Stimulated activated CD8-positive, alpha-beta memory T cell treated with anti-CD3 and anti-CD28 coated beads, Interleukin-4, amount 100 ng/mL, for 1 hour (primary cell): ENCODE results near the gene TFIP11.
A peak's percentile ranks its signal among the peaks of the same experiment; 100 is the strongest.

Experiments used
- DNase-seq, 2 donors: peaks; one replicate each; pipeline ENCODE4 v3.0.0-alpha.2; 2020; ENCODE audit warnings: low read depth in 2 of 2, low spot score in 1 of 2

Gene TFIP11

DNA sequence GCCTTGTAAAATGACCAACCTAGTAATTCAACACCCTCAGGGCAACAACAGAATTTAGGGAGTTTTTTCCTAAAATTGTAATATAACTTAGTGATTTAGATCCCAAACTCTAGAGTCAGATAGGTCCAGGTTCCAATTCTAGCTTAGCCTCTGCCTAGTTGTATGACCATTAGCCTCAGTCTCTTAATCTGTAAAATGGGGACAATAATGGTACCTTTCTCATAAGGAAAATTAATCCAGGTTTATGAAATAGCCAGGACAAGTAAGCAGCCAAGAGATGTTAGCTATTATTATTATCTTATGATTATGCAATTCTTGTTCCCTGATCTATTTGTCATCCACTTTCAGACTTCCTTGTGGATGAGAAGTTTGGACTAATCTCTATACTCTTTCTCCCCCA, 4.1 kb downstream of the TFIP11 start:
- DNase-seq = no peak

DNA sequence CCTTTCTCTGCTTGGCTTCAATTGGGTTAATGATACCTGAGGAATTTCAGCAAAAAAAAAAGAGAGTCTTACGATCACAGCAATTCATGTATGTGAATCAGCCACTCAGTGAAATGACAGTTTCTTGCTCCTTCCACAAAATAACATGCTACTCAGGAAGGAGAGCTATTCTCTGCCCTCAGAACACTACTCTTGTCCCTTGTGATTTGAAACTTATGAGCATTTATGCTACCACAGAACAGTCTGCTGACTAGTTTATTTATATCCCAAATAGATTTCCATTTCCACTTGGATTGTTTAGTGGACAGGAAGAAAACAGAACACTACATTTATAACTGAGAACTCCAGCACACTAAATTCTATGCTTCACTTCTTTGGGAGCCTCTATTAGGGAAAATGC, 8.5 kb downstream of the TFIP11 start:
- DNase-seq = no peak

DNA sequence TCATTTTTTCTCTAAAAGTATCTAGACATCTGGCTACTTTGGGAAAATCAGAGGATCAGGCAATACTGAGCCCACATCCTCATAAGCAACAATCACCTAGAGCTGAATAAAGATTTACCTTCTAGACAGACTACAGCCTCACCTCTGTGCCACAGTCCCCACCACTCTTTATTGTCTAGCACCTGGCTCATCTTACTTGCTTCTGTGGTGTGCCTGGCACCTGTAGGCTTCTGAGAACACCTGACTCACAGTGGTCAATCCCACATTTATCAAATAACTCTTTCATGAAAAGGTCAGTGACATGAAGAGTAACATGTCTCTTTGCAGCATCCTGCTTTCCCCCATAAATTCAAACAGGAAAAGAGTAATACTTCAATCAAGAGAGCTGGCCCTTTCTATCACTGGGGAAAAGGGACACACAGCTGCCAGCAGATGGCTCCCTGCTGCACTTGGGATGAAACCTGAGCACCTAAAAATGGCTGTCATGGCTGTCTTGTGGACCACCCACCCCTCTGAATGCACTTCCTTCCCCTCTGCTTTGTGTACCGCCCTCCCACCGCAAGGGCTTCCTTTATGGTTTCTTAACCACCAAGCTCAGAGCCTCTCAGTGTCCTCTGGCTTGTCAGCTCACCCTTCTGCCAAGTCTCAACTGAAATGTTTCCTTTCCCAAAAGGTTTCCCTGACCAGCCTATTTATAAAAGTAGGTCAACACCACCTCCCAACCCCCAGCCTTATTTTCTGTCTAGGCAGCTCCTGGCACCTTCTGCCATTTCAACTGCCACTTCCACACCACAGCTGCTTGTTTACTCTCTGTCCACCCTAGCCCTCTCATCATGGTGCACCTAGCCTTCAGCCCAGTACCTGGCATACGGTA, 9.3 kb downstream of the TFIP11 start:
- peak; percentile 33 to 34 for DNase-seq

DNA sequence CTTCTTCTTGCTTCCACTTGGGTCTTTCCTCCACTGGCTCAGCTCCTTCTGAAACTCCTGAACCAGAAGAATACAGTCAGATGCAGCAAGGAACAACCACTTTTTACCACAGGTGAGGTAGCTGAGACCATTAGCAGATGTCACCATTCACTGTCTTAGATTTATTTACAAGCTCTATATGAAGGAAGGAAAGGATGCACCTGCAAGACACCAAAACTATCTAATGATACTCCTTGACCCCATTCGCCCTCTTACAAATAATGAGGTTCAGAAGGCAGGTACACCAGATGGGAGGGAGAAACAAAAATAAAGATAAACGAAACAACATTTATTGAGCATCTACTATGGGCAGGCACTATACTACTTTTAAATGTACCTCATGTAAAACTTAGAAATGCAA, 10.3 kb downstream of the TFIP11 start:
- DNase-seq = no peak

DNA sequence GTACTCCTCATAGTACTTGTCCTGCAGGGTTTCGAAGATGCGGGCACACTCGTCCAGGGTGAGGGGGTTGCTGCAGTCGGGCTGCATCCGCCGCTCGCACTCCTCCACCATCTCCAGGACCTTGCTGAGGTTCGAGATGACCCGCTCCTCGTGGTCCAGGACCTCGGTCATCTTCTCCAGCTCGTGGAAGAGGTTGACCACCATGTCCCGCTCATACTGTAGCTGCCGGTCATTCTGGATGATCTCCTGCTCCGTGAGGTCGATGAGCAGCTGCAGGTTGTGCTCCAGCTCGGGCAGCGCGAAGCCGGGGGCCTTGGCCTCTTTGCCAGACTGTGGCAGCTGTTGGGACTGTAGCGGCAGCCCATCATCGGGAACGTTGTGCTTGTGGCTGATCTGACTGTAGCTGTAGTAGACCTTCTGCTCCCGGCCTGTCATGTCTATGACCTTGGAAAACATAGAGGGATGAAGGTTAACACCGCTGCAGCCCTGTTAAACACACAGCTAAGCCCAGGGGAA, 13.0 kb downstream of the TFIP11 start:
- DNase-seq = no peak

DNA sequence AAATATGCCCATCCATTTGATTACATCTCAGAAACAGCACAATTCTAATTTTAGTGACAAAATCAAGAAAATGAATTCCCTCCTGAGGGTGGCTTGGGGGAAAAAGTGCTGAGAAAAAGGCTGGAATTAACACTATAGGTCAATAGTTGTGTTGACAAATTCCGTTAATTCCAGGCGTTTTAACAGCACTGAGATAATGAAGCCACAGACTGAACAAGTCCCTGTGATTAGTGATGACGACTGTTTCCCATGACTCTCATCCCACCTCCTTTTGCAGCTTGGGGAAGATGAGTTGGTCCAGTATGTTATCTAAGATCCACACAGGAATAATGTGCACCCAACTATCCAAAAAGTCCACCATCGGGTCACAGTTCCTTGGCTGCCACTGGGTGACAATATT, 15.8 kb downstream of the TFIP11 start:
- no peak for DNase-seq

DNA sequence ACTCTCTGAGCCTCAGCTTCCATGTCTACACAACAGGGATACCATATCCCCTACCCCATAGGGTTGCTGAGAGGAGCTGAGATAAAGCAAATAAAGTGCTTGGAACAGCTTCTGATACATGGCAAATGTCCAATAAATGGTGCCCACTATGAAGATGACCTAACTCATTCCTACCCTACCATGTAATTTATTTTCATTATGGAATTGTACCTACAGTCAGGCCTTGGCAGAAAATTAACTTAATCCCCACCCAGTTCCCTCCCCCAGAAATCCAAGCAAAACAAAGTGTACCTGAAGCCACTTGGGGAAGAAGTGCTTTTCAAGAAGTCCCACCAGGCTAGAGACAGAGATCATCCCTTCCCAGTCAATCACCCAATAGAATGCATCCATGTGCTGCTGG, 17.8 kb downstream of the TFIP11 start:
- DNase-seq = no peak

DNA sequence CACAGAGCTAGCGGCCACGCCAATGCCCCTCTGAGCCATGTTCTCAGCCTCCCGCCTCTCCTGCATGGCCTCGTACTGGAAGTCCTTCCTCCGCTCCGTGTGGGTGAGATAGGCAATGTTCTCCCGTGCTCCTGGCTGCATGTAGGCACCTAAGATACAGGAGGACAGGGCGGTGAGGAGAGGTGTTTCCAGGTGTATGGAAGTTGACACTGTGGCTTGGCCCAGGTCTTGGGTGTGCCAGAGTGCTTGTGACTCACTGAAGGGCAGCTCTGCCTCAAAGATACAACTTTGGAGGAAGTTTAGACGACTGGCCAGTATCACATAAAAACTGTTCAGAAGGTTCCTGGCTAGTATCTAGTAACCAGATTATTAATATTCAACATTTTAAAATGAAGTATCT, 20.1 kb downstream of the TFIP11 start:
- DNase-seq = no peak

DNA sequence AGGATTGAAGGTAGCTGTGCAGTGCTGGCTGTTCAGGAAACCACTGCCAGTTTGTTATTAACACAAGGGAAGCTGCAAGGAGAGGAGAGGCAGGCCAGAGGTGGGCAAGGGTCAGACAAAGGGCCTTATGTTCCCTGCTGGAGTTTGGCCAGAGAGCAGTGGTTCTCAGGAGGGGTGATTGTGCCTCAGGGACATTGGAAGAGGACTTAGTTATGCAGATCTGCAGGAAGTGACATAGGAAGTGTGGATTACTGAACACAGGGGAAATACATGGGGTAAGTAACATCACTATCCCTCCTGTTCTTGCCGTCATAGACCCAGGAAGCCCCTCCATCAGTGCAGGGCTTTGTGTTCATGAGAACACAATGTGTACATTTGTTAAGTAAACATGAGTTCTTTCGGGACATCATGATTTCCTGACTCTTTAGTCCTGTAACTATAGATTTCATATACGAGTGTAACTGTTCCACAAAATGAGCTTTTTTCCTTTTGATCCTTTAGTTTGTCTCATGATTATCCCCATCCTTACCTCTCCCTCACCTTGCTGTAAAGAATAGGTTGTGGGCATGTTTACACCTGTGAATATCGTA, 22.7 kb downstream of the TFIP11 start:
- DNase-seq = no peak

DNA sequence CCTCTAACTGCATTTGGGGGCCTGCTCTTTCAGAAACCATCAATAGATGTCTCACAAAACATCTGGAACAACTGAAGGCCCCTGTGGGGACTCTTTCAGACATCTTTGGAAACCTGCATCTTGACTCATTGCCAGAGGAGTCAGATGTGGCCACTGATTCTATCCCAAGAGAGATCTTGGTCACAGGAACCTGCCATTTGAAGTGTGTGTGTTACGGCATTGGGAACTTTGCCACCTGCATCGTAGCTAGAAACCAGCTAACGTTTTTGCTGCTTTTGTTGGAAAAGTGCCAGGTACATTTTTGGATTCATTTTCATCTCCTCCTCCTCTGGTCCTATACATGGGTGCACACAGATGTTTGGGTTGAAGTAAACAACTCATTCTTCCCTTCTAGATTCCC, 24.3 kb downstream of the TFIP11 start:
- no peak for DNase-seq

DNA sequence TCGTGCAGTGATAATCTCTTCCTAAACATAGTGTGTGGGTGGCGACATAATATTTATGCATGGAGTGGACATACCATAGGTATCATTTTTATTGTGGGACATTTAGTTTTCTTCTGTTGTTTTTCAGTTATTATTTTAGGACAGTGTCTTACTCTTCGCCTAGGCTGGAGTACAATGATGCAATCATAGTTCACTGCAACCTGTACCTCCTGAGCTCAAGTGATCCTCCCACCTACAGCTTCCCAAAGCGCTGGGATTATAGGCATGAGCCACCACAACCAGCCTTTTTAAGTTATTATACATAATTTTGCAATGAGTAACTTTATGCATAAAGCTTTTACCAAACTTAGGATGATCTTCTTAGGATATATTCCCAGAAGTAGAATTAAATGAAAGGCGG, 25.9 kb downstream of the TFIP11 start:
- DNase-seq = no peak

DNA sequence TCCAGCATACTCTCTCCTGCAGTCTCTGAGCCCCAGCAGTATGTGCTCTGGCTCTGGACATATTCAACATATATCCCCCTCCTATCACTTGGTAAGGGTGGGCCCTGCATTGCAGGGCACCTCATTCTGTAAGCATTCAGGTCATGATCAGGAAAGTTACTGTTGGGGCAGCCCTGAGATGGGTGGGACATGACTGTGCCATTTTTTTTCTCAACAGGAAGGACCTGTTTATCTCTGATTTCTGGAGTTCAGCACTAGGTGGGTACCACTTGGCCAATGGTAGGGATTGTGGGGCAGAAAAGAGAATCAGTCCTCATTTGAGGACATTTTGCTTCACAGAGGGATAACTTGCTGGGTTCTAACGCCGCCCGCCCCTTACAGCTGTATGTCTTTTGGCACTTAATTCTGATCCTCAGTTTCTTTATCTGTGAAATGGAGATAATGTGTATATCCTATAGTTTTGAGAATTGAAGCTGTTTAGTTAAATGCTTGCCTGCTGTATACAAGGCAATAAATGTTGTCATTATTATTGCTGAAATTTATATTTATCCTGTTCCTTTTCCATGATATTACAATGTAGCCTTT, 26.4 kb downstream of the TFIP11 start:
- no peak for DNase-seq

DNA sequence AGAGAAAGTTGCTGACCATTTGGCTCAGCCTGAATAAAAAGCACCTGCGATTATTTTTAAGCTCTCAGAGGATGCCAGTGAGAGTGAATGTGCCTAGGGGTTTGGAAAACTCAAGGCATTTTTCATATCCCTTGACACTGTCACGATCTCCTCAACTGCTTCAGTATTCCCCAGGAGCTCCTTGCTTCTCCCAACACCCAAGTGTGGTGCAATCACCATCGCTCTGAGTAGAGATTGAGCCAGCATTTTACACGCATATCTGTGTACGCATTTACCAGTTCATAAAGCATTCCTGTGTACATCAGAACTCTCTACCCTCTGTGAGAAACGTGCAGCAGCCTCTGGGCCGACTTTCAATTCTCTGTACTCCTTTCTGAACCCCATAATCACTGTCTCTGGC, 27.3 kb downstream of the TFIP11 start:
- no peak for DNase-seq

DNA sequence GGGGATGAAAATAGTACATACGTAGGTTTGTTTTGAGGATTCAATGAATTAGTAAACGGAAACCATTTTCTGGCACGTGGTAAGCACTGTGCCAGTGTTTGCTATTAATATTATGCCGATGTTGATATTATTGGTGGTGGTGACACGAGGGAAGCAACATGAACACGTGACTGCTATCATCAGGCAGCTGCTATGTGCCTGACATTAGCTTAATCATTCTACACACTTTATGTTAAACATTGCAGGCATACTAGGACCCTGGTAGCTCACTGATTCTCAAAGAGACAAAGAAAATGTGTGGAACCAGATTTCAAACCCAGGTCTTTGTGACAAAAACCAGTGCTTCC, 27.9 kb downstream of the TFIP11 start:
- no peak for DNase-seq

DNA sequence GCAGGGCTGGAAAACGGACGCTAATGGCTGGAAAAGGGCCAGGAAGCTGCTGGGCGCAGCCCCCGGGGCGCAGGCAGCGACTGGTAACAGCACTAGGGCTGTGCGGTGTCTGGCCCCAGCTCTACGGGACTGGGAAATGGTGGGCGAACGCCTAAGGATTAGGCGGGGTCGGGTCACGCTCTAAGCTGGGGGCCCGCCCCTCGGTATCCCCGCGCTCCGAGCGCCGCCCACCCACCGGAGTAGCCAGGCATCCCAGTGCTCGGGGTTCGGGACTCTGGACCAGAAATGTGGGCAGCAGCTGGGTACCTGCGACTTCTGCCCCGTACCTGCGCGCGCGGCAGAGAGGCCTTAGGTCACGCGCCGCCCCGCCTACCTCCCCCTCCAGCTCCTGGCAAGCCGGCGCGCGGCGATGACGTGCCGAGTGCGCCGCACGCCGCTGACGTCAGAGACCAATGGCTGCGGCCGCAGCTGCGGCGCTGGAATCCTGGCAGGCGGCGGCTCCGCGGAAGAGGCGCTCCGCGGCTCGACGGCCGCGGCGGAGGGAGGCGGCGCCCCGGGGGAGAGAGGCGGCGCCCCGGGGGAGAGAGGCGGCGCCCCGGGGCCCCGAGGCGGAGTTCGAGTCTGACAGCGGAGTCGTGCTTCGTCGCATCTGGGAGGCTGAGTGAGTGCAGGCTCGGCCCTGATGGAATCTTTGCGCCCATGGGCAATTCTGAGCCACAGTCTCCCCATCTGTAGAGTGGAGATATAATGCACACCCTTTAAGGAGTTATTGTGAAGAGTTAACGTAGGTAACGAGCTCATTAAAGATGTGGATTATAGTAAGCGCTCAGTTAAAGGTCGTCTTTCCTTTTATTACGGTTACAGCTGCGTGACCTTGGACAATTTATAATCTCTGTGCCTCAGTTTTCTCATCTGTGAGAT, 28.6 kb downstream of the TFIP11 start, which contains the start of the genes HPS4 and SRRD:
Gene HPS4, minus strand, starts transcription at position 345 of the 921 bp plus-strand sequence. CDS start 2,021 bp downstream, outside the sequence.
Gene SRRD, plus strand, starts transcription at position 439 of the 921 bp plus-strand sequence. Its CDS starts 14 bp downstream, at position 453.
- peak; percentile 85 to 88 for DNase-seq

DNA sequence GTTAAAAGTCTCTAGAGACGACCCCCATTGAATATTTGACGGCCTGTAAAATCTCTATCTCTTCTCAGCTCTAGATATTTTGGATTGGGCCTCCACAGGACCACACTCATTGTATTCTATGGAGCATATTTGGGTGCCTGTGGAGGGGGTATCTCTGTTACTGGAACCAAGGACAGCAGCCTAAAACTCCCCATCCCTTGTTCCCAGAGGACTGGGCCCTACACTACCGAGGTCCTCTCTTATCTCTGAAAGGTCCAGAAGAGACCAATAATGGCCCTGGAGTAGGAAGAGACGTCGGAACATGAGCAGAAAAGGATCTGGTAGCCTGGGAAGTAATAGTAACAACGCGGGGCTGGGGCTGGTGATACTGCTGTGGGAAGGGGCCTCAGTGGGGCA, 29.2 kb downstream of the TFIP11 start:
- DNase-seq = no peak

DNA sequence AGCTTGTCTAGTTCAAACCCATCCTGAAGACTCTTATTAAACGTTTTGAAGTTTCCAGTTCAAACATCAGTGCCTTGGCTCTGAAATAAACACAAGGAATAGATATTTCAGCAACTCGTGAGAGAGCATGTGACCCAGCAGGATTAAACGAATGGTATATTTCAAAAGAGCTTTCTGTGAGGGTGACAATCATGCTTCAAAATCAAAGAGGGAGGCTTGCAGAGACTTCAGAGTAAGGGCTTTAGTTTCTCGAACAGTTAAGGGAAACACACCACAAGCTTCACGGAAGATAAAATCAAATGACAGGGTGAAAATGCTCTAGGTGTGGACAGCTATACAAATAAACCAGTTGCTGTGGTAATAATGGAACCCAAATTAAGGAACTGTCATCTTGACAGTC, 30.1 kb downstream of the TFIP11 start:
- DNase-seq = no peak

DNA sequence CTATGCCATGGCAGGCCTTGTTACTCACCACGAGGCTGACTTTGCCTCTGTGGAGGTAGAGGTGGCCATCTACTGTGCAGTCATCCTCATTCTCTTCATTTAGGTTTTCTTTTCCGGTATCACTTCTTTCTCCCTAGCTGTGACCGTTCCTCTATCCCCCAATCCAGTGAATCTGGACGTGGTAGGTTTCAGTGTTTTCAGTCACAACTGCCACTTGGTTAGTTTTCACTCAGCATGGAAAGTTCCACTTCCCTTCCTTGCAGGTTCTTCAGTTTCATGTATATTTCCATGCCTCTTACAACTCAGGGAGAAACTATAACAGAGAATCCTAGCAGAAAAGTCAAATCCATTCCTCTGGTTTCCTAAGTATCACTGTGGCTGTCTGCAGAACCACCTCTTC, 30.6 kb downstream of the TFIP11 start:
- DNase-seq = no peak

DNA sequence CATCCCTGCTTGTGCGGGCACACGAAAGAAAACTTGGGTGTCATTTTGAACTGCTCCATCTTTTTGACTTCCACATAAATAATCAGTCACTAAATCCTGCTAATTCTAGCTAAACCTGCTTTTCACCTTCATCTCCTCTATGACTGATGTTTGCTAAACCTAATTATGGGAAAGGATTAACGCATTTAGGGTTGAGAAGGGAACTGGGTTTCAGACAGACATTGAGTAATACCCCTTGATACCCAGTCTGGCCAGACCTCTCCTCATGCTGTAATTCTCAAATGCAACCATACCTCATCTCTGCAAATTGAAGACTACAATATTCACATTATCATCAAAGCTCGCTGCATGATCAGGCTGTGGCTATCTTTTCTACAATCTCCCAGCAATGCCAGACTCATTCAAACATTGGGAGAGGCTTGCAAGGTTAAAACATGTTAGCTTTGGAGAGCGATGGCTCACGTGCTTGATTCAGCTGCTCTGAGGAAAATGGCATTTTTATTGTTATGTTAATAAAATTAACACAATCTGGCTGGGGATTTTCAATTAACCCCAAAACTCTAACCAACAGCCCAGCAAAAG, 31.1 kb downstream of the TFIP11 start:
- DNase-seq = no peak

DNA sequence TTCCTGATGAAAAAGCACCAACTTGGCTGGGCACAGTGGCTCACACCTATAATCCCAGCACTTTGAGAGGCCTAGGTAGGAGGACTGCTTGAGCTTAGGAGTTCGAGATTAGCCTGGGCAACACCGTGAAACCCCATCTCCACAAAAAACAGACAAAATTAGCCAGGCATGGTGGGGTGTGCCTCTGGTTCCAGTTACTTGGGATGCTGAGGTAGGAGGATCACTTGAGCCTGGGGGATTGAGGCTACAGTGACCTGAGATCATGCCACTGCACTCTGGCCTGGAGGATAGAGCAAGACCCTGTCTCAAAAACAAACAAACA, 31.7 kb downstream of the TFIP11 start:
- DNase-seq = no peak
